Measurements from ENCODE around the gene STRC.
"Not testable (repeated sequence)": the region's sequence is repeated elsewhere in the genome, so short reads cannot be mapped to it uniquely, and the experiment has no call there.

GRCh38 chr15:43562753-43563152 lies 55.8 kb downstream of the STRC start:
- TF ChIP-seq POLR2A, CTCF (IDR thresholded peaks at IDR 0.05): not testable (repeated sequence)

All from esophagus squamous epithelium (tissue), 4 donors.